Placental epithelial cell (primary cell): ENCODE measurements around the gene AS3MT. TPM values are rescaled to one million over a fixed set of nuclear protein-coding genes. Genes with fewer than 3 reads are reported as not detected.

Source experiments
- small RNA-seq: library from RNA; depleted of rRNA; stranded (forward); fragments of <200 nt; gene quantifications from one replicate; pipeline ENCODE3, GENCODE V24; 2012
- total RNA-seq: library from RNA; depleted of rRNA; stranded (reverse); fragments of >200 nt; gene quantifications from 2 replicates; pipeline ENCODE4 v1.2.3, GENCODE V29; 2012

The AS3MT gene, protein sequence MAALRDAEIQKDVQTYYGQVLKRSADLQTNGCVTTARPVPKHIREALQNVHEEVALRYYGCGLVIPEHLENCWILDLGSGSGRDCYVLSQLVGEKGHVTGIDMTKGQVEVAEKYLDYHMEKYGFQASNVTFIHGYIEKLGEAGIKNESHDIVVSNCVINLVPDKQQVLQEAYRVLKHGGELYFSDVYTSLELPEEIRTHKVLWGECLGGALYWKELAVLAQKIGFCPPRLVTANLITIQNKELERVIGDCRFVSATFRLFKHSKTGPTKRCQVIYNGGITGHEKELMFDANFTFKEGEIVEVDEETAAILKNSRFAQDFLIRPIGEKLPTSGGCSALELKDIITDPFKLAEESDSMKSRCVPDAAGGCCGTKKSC
- 2.4 and 3.7 TPM in 2 replicates for total RNA-seq

DNA sequence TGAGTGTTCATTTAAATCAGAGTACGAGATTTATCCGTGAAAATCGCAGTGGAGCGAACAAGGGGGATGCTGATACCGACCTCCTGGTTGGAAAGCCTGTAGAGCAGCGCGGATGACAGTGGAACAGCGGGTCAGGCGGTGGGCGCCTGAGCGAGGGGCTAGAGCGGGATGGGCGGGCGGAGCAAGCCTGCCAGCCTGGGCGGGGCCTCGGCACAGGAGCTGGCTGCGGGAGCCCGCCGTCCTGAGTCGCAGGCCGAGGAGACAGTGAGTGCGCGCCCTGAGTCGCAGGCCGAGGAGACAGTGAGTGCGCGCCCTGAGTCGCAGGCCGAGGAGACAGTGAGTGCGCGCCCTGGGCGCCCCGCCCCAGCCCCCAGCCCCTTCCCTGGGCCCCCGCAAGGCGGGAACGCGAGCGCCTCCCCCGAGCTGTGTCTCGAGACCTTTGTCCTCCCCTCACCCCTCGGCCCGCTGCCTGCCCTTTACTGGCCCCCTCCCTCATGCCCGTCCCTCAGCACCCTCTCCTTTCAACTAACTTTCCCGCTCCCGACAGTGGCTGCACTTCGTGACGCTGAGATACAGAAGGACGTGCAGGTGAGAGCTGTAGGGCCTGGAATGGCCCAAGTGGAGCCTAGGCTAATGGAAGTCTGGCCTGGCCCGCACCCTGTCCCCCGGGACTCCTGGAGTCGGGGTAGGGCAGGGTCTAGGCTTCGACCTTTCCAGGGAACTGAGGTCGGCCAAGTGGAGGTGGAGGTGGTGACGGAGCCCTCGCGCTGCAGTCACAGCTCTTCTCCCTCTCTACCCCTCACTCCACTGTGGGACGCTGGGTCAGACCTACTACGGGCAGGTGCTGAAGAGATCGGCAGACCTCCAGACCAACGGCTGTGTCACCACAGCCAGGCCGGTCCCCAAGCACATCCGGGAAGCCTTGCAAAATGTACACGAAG, at the start of gene AS3MT:
Gene AS3MT (plus strand): TSS at position 213 of the 941 bp plus-strand sequence. CDS start 123 bp downstream, at position 336.

DNA sequence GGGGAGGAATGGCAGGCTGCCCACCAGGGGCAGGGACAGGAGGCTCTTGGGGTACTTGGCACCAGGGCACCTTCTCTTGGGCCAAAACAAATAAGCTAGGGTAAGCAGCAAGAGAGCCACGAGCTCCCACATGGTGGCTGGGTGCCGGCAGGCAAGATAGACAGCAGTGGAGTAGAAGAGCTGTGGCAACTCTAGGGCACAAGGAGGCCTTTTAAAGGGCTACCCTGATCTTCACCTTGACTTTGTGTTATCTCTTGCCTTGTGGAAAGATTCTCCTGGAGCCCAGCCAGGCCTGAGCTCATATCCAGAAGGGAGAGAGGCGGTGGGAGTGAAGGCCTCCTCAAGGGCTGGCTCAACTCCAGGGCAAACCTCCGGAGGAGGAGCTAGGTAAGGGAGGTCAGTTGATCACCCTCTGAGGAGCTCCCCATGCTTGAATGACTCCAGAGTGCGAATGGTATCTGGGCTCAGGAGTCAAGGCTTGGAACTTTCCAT, 32.0 kb upstream of the AS3MT start, which contains the start of gene CYP17A1:
Gene CYP17A1 (minus strand): TSS at position 184 of the 492 bp plus-strand sequence. CDS start 52 bp downstream, at position 132.

DNA sequence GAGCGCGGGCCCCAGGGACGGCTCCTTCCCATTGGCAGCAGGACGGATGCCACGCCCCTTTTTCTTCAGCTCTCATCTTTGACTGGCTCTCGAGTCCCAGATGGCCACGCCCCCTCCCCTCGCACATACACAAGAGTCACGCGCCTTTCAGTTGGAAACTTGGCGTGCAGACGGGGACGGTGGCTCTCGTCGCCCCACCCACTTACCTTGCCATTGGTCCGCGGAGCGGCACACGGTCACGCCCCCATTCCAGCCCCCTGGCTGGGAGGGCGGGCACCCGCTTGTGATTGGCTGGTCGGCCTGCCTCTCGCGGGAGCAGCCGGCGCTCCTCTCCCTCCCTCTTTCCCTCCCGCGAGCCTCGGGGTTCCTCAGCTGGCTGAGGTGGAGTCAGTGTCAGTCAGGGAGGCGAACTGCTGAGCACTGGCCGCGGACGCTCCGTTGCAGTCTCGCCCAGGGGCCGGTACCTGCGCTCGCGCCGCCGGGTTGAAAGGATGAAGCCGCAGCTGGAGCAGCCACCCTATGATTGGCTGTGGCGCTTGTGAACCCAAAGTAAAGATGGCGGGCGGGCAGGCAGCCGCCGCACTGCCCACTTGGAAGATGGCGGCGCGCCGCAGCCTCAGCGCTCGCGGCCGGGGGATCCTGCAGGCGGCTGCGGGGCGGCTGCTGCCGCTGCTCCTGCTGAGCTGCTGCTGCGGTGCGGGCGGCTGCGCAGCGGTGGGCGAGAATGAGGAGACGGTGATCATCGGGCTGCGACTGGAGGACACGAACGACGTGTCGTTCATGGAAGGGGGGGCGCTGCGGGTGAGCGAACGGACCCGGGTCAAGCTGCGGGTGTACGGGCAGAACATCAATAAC, 48.9 kb downstream of the AS3MT start, which contains the start of gene CNNM2:
Gene CNNM2 (plus strand): TSS at position 333 of the 855 bp plus-strand sequence. CDS start 187 bp downstream, at position 520.

Small RNAs within 50 kb of the gene (small RNA-seq; reads per million reads assigned to genes)
- gene AS3MT (not detected), gene RF00026 (not detected)

Other genes starting within 250 kb of the AS3MT start
- gene TRIM8, start 225.0 kb upstream of the AS3MT start, total RNA-seq, result 69.0 and 139 TPM in 2 replicates
- gene ARL3, start 155.1 kb upstream of the AS3MT start, total RNA-seq, result 4.7 and 5.6 TPM in 2 replicates
- gene SFXN2, start 154.8 kb upstream of the AS3MT start, total RNA-seq, result 2.9 and 4.3 TPM in 2 replicates
- gene WBP1L, start 125.5 kb upstream of the AS3MT start, total RNA-seq, result 25.9 and 72.4 TPM in 2 replicates
- gene CYP17A1, start 32.1 kb upstream of the AS3MT start, total RNA-seq, result not detected in 2 replicates
- gene BORCS7, start 15.2 kb upstream of the AS3MT start, total RNA-seq, result 20.0 and 26.7 TPM in 2 replicates
- 7.9 and 10.5 TPM in 2 replicates for gene CNNM2, start 48.8 kb downstream of the AS3MT start, total RNA-seq